ENCODE results near the gene TTC17. TPM values are rescaled to one million over a fixed set of nuclear protein-coding genes. Genes with fewer than 3 reads are reported as not detected.

Gene TTC17
- total RNA-seq, 1 donor from 2014 or later = 108 TPM

DNA sequence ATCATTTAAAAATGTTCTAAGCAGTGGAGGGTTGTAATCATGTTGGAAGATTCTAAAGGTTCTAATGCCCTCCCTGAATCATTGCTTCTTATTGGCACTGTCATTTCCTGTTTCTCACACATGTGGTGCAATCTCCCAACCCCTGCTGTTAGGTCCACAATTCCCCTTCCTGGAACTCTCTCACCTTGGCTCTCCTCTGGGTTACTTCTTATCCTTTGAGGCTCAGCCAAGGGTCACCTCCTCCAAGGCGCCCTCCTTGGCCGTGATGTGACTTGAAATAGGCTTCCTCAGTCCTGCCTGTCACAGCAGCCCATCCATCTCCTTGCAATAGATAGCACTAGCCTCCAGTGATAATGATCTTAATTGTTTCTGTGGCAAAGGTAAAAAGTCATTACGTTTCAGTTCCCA lies 149.8 kb downstream of the TTC17 start:
- no peaks in the 10 kb centered on the region for H3K9me3 Mint-ChIP-seq (ENCODE audit: low read depth)
- no peak overlapping the region for H3K4me3 Mint-ChIP-seq (ENCODE audit: low read depth)
- peaks cover 10% of the 10 kb centered on the region for H3K4me1 Mint-ChIP-seq (ENCODE audit: low read depth)
- no peaks in the 10 kb centered on the region for H3K36me3 Mint-ChIP-seq (ENCODE audit: insufficient read depth)
- H3K27me3 Mint-ChIP-seq = no peaks in the 10 kb centered on the region
- TF ChIP-seq, protein P1, sequence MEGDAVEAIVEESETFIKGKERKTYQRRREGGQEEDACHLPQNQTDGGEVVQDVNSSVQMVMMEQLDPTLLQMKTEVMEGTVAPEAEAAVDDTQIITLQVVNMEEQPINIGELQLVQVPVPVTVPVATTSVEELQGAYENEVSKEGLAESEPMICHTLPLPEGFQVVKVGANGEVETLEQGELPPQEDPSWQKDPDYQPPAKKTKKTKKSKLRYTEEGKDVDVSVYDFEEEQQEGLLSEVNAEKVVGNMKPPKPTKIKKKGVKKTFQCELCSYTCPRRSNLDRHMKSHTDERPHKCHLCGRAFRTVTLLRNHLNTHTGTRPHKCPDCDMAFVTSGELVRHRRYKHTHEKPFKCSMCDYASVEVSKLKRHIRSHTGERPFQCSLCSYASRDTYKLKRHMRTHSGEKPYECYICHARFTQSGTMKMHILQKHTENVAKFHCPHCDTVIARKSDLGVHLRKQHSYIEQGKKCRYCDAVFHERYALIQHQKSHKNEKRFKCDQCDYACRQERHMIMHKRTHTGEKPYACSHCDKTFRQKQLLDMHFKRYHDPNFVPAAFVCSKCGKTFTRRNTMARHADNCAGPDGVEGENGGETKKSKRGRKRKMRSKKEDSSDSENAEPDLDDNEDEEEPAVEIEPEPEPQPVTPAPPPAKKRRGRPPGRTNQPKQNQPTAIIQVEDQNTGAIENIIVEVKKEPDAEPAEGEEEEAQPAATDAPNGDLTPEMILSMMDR (IDR thresholded peaks at IDR 0.05; ENCODE audit: unreplicated experiment) = no peak
- no peak overlapping the region for H3K27ac Mint-ChIP-seq
- no peak for DNase-seq (ENCODE audit: low spot score, unreplicated experiment)

DNA sequence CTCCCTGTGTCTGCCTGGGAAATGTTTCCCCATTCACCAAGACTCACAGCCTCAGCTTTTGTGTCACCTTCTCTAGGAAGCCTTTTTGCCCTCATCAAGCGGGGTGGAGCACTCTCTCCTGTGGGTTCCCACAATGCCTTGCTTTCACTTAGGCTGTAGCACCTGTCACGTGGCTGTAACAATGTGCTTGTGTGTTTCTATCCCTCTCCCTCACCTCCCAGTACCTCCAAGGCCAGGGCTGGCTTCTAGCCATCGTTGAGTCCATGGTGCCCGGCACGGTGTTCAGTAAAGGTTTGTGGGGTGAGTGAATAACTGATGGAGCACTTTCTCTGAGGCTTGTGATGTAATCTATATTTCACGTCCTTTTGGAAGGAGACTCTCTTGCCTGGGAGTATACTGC lies 153.2 kb downstream of the TTC17 start:
- Mint-ChIP-seq H3K27me3 (peaks cover 5% of the 10 kb centered on the region), H3K4me1 (ENCODE audit: low read depth) (peaks cover 10% of the 10 kb centered on the region), H3K9me3 (ENCODE audit: low read depth) (no peaks in the 10 kb centered on the region), H3K4me3 (ENCODE audit: low read depth) (no peak overlapping the region), H3K27ac (no peak overlapping the region), H3K36me3 (ENCODE audit: insufficient read depth) (no peaks in the 10 kb centered on the region)
- TF ChIP-seq, protein P1 (IDR thresholded peaks at IDR 0.05; ENCODE audit: unreplicated experiment) = no peak
- no peak for DNase-seq (ENCODE audit: low spot score, unreplicated experiment)

DNA sequence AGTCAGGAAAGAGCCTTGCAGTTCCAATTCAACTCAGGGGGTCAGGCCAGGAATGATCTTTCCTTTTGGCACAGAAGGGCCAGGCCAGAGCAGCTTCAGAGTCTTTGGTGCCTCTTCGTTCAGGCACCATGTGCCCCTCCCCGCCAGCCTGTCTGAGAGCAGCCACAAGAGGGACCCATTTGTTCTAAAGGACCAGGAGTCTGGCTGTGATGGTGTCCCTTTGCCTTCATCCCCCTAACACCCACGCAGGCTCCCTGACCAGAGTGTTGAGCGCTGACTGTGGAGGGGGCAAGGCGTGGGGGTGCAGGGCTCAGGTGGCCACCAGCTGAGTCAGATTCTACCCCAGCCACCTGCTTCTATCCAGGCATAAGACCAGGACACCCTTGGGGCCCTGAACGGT lies 156.4 kb downstream of the TTC17 start:
- no peak for DNase-seq (ENCODE audit: low spot score, unreplicated experiment)
- TF ChIP-seq, protein P1 (IDR thresholded peaks at IDR 0.05; ENCODE audit: unreplicated experiment) = peak; percentile 27
- Mint-ChIP-seq H3K9me3 (ENCODE audit: low read depth) (no peaks in the 10 kb centered on the region), H3K4me3 (ENCODE audit: low read depth) (no peak overlapping the region), H3K4me1 (ENCODE audit: low read depth) (no peaks in the 10 kb centered on the region), H3K27ac (no peak overlapping the region), H3K36me3 (ENCODE audit: insufficient read depth) (no peaks in the 10 kb centered on the region), H3K27me3 (peaks cover 5% of the 10 kb centered on the region)

DNA sequence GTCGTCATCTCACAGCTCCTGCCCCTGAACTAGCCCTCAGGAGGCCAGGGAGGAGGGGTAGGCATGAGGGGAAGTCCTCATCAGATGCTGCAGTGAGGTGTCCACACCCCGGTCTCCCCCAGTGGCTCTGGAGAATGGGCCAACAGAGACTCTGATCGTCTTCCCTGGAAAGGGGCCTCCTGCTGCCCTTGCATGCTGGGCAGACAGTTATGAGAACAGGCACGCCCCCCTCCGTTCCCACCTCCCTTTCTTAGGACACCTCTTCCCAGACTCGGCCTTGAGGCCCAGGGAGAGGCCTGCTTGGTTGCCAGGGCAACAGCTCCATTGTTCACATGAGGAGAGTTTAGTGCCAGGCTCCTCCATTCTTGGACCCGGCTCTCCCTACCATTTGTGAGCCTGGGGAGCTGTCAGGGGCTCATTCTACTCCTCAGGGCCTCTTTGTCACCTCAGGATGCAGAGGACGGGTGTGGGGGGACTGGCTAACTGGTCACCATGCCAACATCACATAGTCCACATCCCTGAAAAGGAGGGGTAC lies 157.7 kb downstream of the TTC17 start:
- Mint-ChIP-seq H3K27ac (no peak overlapping the region), H3K4me1 (ENCODE audit: low read depth) (no peaks in the 10 kb centered on the region), H3K27me3 (peaks cover 16% of the 10 kb centered on the region), H3K4me3 (ENCODE audit: low read depth) (no peak overlapping the region), H3K9me3 (ENCODE audit: low read depth) (no peaks in the 10 kb centered on the region), H3K36me3 (ENCODE audit: insufficient read depth) (no peaks in the 10 kb centered on the region)
- no peak for DNase-seq (ENCODE audit: low spot score, unreplicated experiment)
- TF ChIP-seq, protein P1 (IDR thresholded peaks at IDR 0.05; ENCODE audit: unreplicated experiment) = no peak

DNA sequence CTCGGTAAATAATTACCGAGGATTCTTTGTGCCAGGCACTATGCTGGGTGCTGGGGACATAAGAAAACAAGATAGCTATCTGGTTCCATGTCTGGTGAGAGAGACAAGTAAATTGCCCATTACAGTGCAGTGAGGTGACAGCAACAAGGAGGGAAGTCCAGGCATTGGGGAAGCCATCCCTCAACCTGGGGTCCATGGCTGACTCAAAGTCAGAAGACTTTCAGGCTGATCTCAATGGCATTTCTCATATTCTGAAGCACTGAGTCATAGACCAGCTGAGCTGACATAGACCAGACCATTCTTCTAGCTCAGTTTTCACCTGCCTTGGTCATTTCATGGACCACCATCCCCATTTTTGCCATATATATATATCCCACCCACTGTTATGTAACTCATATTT lies 158.8 kb downstream of the TTC17 start:
- H3K36me3 Mint-ChIP-seq (ENCODE audit: insufficient read depth) = no peaks in the 10 kb centered on the region
- DNase-seq (ENCODE audit: low spot score, unreplicated experiment) = no peak
- H3K9me3 Mint-ChIP-seq (ENCODE audit: low read depth) = no peaks in the 10 kb centered on the region
- H3K27me3 Mint-ChIP-seq = peaks cover 16% of the 10 kb centered on the region
- H3K27ac Mint-ChIP-seq = no peak overlapping the region
- no peak overlapping the region for H3K4me3 Mint-ChIP-seq (ENCODE audit: low read depth)
- no peaks in the 10 kb centered on the region for H3K4me1 Mint-ChIP-seq (ENCODE audit: low read depth)
- TF ChIP-seq, protein P1 (IDR thresholded peaks at IDR 0.05; ENCODE audit: unreplicated experiment) = no peak

Measured in progenitor cell of endocrine pancreas (in vitro differentiated cells).